Gastrocnemius medialis (tissue), 4 donors: ENCODE results near the gene MAP2. TPM values are rescaled to one million over a fixed set of nuclear protein-coding genes. Genes with fewer than 3 reads are reported as not detected.

Source experiments
- ATAC-seq, 2 donors: fragments of 150-250 bp; one replicate each; pipeline ENCODE4 v1.9.1; 2016
- DNase-seq, 2 donors: peaks; one replicate each; pipeline ENCODE4 v3.0.0-alpha.2; 2019
- H3K27ac ChIP-seq, 4 donors: fragments of 200-600 bp; sonication (generic); 1 replicate in 1 of 4; 2 replicates in 3 of 4; pipeline ENCODE4 v1.5.1; 2016 to 2018; ENCODE audit warnings: mild to moderate bottlenecking in 2 of 4, moderate library complexity in 1 of 4
- H3K27me3 ChIP-seq, 3 donors: fragments of 200-600 bp; sonication (generic) in 2 of 3; 1 replicate in 1 of 3; 2 replicates in 2 of 3; pipeline versions ENCODE4 v1.5.1 to v1.6.0; 2016 to 2019; ENCODE audit warnings: mild to moderate bottlenecking in 1 of 3, moderate library complexity in 1 of 3
- H3K36me3 ChIP-seq, 2 donors: fragments of 200-600 bp; sonication (generic) in 1 of 2; one replicate each; pipeline ENCODE4 v1.5.1; 2017 to 2018
- H3K4me1 ChIP-seq, 2 donors: fragments of 200-600 bp; sonication (generic) in 1 of 2; one replicate each; pipeline ENCODE4 v1.5.1; 2016 to 2017; ENCODE audit warnings: mild to moderate bottlenecking in 2 of 2
- H3K4me3 ChIP-seq, 4 donors: fragments of 200-600 bp; sonication (generic) in 3 of 4; 1 replicate in 1 of 4; 2 replicates in 3 of 4; pipeline ENCODE4 v1.5.1; 2016 to 2019; ENCODE audit warnings: mild to moderate bottlenecking in 2 of 4
- H3K9me3 ChIP-seq, 3 donors: fragments of 200-600 bp; sonication (generic) in 2 of 3; 1 replicate in 1 of 3; 2 replicates in 2 of 3; pipeline ENCODE4 v1.5.1; 2016 to 2019
- POLR2A ChIP-seq, 2 donors: fragments of 450-650 bp; IDR thresholded peaks; one replicate each; pipeline ENCODE4 v1.6.1; 2017; ENCODE audit warnings: antibody characterized with exemption in 2 of 2, mild to moderate bottlenecking in 2 of 2, moderate library complexity in 2 of 2
- in situ Hi-C, 4 donors: fragments of 200-750 bp; cut with MboI; loops; one replicate each; pipeline versions ENCODE4 v1.15.0 to v1.8.0; 2017; ENCODE audit warnings: low sequenced_read_pairs in 4 of 4
- intact Hi-C: fragments of 100-400 bp; cut with DNase I; formaldehyde crosslinking; loops from one replicate; pipeline ENCODE4 v1.15.1; 2023; ENCODE audit warnings: low total_unique reads
- total RNA-seq, 4 donors: library from RNA; depleted of rRNA; stranded (reverse); fragments of >200 nt; gene quantifications; one replicate each; pipeline versions ENCODE4 v1.1.0 to v1.2.3, GENCODE V29; 2016
- TF ChIP-seq, protein P1 (sequence below), 5 experiments: fragments of 450-650 bp in 3 of 5; fragments of 200-600 bp in 2 of 5; sonication (generic) in 2 of 5; IDR thresholded peaks in 4 of 5; conservative IDR thresholded peaks in 1 of 5; 1 replicate in 4 of 5; 2 replicates in 1 of 5; pipeline ENCODE4 v1.5.1; 2016 to 2019; ENCODE audit warnings: antibody characterized with exemption in 5 of 5, mild to moderate bottlenecking in 3 of 5, moderate library complexity in 3 of 5

Gene MAP2
- total RNA-seq, 4 donors from 2014 or later, result 1.8 to 2.7 (median 2.2) TPM

DNA sequence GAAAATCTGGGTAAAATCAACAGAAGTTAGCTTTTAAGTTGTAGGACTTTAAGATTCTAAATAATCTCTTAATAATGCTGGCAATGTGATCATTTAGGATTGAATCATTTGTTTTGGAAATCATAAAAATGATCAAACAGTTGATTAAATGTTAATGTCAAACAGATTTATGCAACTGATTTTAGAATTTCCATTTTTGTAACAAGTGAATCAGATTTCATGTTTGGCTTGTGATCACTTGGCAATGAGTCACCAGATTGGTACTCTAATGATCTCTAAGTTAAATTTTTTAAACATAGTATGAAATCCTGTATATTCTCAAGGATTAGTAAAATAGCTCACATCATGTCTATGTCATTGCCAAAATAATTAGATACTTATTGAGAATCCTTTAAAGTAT lies 297.6 kb downstream of the MAP2 start:
- Histone ChIP-seq H3K9me3 (no peaks in the 10 kb centered on the region), H3K4me1 (no peaks in the 10 kb centered on the region), H3K27me3 (no peaks in the 10 kb centered on the region), H3K4me3 (no peak overlapping the region), H3K27ac (no peak overlapping the region), H3K36me3 (no peaks in the 10 kb centered on the region)
- ATAC-seq, result no peak
- in situ Hi-C loops (no loop called here), intact Hi-C loops (no loop called here)
- no peak for DNase-seq
- TF ChIP-seq, protein P1, sequence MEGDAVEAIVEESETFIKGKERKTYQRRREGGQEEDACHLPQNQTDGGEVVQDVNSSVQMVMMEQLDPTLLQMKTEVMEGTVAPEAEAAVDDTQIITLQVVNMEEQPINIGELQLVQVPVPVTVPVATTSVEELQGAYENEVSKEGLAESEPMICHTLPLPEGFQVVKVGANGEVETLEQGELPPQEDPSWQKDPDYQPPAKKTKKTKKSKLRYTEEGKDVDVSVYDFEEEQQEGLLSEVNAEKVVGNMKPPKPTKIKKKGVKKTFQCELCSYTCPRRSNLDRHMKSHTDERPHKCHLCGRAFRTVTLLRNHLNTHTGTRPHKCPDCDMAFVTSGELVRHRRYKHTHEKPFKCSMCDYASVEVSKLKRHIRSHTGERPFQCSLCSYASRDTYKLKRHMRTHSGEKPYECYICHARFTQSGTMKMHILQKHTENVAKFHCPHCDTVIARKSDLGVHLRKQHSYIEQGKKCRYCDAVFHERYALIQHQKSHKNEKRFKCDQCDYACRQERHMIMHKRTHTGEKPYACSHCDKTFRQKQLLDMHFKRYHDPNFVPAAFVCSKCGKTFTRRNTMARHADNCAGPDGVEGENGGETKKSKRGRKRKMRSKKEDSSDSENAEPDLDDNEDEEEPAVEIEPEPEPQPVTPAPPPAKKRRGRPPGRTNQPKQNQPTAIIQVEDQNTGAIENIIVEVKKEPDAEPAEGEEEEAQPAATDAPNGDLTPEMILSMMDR (IDR thresholded peaks at IDR 0.05 in 4 of 5, conservative IDR thresholded peaks at IDR 0.05 in 1 of 5), result no peak
- TF ChIP-seq POLR2A (IDR thresholded peaks at IDR 0.05), result no peak

GRCh38 chr2:209726311-209726710 lies 302.5 kb downstream of the MAP2 start:
- no peak overlapping the region for H3K27ac ChIP-seq
- no peaks in the 10 kb centered on the region for H3K36me3 ChIP-seq
- DNase-seq (no peak), ATAC-seq (no peak)
- TF ChIP-seq, protein P1 (IDR thresholded peaks at IDR 0.05 in 4 of 5, conservative IDR thresholded peaks at IDR 0.05 in 1 of 5), result no peak
- TF ChIP-seq POLR2A (IDR thresholded peaks at IDR 0.05), result no peak
- no peaks in the 10 kb centered on the region for H3K9me3 ChIP-seq
- no peaks in the 10 kb centered on the region for H3K4me1 ChIP-seq
- in situ Hi-C loops, result no loop called here
- H3K4me3 ChIP-seq, result no peak overlapping the region
- intact Hi-C loops, result no loop called here
- H3K27me3 ChIP-seq, result no peaks in the 10 kb centered on the region

GRCh38 chr2:209727077-209727476 lies 303.2 kb downstream of the MAP2 start:
- Histone ChIP-seq H3K9me3 (no peaks in the 10 kb centered on the region), H3K27ac (no peak overlapping the region), H3K36me3 (no peaks in the 10 kb centered on the region), H3K4me3 (no peak overlapping the region), H3K4me1 (no peaks in the 10 kb centered on the region), H3K27me3 (no peaks in the 10 kb centered on the region)
- intact Hi-C loops (no loop called here), in situ Hi-C loops (no loop called here)
- TF ChIP-seq POLR2A (IDR thresholded peaks at IDR 0.05), result no peak
- TF ChIP-seq, protein P1 (IDR thresholded peaks at IDR 0.05 in 4 of 5, conservative IDR thresholded peaks at IDR 0.05 in 1 of 5), result no peak
- DNase-seq (no peak), ATAC-seq (no peak)

DNA sequence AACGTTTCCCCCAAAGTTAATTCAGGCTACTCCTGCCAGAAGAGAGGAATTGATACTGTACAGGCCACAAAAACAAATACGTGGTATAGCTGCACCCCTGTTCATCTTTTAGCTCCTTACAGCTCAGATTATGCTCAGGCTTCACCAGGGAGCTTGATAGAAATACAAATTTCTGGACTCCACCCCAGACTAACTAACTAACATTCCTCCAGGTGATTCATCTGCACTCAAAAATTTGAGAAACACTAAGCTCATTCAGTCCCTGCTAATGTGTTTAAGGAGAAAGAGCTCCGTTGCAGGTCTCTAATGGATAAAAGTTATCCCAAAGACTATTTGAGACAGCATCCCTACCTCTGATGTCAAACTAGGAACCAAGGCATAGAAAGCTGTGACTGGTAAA lies 311.0 kb downstream of the MAP2 start:
- Histone ChIP-seq H3K4me3 (no peak overlapping the region), H3K36me3 (no peaks in the 10 kb centered on the region), H3K27me3 (no peaks in the 10 kb centered on the region), H3K9me3 (no peaks in the 10 kb centered on the region), H3K4me1 (no peaks in the 10 kb centered on the region), H3K27ac (no peak overlapping the region)
- ATAC-seq (no peak), DNase-seq (no peak)
- TF ChIP-seq POLR2A (IDR thresholded peaks at IDR 0.05), result no peak
- TF ChIP-seq, protein P1 (IDR thresholded peaks at IDR 0.05 in 4 of 5, conservative IDR thresholded peaks at IDR 0.05 in 1 of 5), result no peak
- intact Hi-C loops (no loop called here), in situ Hi-C loops (no loop called here)

DNA sequence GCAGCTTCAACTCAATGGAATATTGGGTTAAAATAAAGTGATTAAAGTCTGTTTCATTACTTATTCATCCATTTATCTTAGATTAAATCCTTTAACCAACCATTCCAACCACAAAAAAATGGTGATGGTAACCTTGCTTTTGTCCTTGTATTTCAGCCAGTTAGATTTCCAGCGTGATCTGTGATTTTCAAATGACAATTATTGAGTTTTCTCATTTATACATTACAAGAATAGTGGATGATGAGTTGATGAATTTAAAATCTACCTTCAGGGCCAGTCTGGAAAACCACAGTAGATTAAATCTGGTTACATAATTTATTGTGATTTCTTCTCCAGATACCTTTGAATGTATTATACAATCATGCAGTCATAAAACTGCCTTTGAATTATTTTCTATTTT lies 318.1 kb downstream of the MAP2 start:
- ATAC-seq, result no peak
- in situ Hi-C loops, result no loop called here
- TF ChIP-seq, protein P1 (IDR thresholded peaks at IDR 0.05 in 4 of 5, conservative IDR thresholded peaks at IDR 0.05 in 1 of 5), result no peak
- TF ChIP-seq POLR2A (IDR thresholded peaks at IDR 0.05), result no peak
- intact Hi-C loops, result no loop called here
- H3K27me3 ChIP-seq, result no peaks in the 10 kb centered on the region
- no peaks in the 10 kb centered on the region for H3K9me3 ChIP-seq
- DNase-seq, result no peak
- no peak overlapping the region for H3K4me3 ChIP-seq
- H3K4me1 ChIP-seq, result no peaks in the 10 kb centered on the region
- no peaks in the 10 kb centered on the region for H3K36me3 ChIP-seq
- no peak overlapping the region for H3K27ac ChIP-seq
